GM18951 (cell line): ENCODE results near the gene TMEM143.
A peak's percentile ranks its signal among the peaks of the same experiment; 100 is the strongest.
"Not testable (repeated sequence)": the region's sequence is repeated elsewhere in the genome, so short reads cannot be mapped to it uniquely, and the experiment has no call there.

Experiments
- POLR2A ChIP-seq: IDR thresholded peaks from 4 replicates; pipeline ENCODE4 v1.6.1; 2011; ENCODE audit warnings: mild to moderate bottlenecking; ENCODE audit not compliant: insufficient read length, insufficient read depth; ENCODE audit errors: extremely low read depth
- in situ Hi-C: fragments of 300-500 bp; cut with MboI; formaldehyde crosslinking; loops from one replicate; pipeline ENCODE4 v1.12.0; 2022; ENCODE audit warnings: low sequenced_read_pairs, mixed read lengths, inconsistent platforms; ENCODE audit not compliant: unreplicated experiment

TMEM143 gene

DNA sequence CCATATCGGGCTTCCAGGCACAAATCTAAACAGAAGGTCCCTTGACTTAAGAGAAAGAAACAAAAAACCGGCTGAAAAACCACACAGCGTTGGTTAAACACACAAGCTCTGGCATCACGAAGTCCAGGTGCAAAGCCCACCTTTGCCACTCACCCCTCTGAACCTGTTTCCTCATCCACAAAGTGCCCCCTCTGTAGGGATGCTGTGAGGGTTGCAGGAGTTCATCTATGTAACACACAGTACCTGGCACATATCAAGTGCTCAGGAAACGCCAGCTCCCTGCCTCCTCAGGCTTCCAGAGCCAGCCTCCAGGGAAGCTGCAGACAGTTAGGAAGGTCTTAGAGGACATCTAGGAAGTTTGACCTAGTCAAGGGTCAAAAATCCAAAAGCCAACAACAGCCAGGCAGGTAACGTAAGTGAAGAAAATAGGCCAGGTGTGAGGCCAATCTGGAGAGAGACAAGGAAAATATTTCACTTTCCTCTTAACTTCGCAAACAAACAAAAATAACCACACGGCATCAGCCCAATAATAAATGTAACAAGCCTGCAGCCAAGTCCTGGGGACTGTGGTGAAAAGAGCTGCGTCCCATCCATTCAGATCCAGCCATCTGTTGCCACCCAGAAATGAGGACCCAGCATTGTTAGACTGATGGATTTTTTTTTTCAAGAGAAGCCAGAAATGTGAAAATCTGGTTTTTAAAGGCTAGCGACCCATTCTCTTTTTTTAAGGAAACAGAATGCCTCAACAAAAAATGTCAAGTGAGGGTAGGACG, 17.6 kb upstream of the TMEM143 start:
- TF ChIP-seq POLR2A, result no peak
- in situ Hi-C loops, result no loop called here

DNA sequence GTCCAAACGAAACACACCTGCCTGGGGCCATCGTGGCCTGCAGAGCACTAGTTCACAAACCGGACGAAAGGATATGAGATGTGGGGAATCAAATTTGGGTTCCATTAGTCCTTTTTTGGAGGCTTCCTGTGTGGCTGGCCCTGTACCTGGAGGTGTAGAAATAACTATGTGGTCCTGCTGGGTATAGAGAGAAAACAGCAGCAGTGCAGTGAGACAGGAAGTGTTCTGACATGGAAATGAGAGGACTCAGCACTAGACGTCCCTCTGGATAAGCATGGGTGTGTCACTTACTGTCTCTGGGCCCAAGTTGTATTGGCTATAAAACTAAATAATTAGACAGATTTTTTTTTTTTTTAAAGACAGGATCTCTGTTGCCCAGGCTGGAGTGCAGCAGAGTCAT, 15.3 kb upstream of the TMEM143 start:
- in situ Hi-C loops, result no loop called here
- no peak for TF ChIP-seq POLR2A

DNA sequence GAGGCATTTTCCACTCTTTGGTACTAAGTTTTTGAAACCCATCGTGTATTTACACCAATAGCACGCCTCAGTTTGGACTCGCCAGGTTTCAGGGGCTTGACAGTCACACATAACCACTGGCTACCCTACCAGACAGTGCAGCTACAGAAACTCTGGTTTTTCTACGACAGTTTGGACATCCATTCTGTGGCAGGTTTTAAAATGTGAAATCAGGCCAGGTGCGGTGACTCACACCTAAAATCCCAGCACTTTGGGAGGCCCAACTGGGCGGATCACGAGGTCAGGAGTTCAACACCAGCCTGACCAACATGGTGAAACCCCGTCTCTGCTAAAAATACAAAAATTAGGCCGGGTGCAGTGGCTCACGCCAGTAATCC, 14.4 kb upstream of the TMEM143 start:
- in situ Hi-C loops, result no loop called here
- TF ChIP-seq POLR2A, result no peak

DNA sequence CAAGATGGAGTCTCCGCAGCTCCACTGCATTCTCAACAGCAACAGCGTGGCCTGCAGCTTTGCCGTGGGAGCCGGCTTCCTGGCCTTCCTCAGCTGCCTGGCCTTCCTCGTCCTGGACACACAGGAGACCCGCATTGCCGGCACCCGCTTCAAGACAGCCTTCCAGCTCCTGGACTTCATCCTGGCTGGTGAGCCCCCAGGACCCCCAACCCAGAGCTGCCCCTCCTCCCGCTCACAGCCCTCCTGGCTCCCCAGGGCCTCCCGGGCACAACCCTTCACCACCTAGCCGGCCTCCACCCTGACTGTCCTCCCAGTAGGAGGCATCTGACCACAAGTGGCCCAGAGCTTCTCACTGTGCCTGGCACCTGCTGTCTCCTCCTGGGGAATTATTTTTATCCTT, 9.8 kb upstream of the TMEM143 start:
- TF ChIP-seq POLR2A, result no peak
- in situ Hi-C loops, result no loop called here

DNA sequence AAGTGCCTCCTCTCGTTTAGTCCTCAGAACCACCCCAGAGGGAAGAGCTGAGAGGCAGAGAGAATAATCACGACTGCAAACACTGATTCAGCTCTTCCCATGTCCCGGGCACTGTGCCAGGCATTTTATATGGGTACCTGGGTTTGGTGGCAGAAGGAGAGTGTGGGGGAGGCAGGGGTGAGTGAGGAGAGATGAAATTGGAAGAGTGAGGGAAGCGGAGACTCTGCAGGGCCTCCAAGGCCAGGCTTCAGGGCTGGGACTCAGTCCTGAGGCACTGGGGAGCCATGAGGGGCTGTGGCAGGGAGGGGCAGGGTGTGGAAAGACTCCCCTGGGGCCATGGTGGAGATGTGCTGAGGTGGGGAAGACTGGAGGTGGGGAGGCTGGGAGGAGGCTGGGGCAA, 9.2 kb upstream of the TMEM143 start:
- in situ Hi-C loops, result no loop called here

DNA sequence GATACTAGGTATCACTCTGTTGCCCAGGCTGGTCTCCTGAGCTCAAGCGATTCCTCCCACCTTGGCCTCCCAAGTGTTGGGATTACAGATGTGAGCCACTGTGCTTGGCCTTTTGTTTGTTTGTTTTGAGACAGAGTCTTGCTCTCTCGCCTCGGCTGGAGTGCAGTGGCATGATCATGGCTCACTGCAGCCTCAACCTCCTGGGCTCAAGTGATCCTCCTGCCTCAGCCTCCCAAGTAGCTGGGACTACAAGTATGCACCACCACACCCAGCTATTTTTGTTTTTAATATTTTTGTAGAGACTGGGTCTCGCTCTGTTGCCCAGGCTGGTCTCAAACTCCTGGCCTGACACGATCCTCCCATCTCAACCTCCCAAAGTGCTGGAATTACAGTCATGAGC, 8.0 kb upstream of the TMEM143 start:
- in situ Hi-C loops, result not testable (repeated sequence)

More for the DNA sequence above, 9.2 kb upstream of the TMEM143 start:
- no peak for TF ChIP-seq POLR2A

DNA sequence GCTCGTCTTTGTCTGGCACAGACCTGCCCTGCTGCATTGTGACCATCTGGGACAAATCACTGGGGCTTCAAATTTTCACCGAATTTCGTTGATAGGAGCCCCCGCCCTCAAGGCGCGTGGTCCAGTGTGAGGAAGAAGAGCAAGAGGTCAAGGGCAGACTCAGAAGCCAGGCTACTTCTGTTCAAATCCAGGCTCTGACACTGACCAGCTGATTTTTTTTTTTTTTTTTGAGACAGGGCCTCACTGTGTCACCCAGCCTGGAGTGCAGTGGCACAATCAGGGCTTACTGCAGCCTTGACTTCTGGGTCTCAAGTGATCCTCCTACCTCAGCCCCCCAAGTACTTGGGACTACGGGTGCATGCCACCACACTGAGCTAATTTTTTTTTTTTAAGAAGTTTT, 7.6 kb upstream of the TMEM143 start:
- in situ Hi-C loops, result no loop called here
- no peak for TF ChIP-seq POLR2A

DNA sequence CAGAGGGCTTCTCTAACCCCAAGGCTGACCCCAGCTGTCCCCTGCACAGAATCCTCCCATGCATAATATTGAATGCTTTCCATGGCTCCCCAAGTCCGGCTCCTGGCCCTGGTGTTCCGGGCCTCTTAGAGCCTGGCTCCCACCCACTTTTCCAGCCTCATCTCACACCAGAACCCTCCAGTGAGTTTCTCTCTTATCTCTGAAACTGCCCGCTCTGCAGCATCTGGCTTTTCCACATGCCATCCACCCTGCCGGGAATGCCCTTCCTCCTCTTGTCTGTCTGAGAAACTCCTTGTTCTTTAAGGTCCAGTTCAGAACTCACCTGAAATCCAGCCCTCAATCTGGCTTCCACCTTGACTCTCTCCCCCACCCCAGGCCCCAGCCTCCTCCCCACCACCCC, 7.2 kb upstream of the TMEM143 start:
- TF ChIP-seq POLR2A, result no peak
- in situ Hi-C loops, result no loop called here

DNA sequence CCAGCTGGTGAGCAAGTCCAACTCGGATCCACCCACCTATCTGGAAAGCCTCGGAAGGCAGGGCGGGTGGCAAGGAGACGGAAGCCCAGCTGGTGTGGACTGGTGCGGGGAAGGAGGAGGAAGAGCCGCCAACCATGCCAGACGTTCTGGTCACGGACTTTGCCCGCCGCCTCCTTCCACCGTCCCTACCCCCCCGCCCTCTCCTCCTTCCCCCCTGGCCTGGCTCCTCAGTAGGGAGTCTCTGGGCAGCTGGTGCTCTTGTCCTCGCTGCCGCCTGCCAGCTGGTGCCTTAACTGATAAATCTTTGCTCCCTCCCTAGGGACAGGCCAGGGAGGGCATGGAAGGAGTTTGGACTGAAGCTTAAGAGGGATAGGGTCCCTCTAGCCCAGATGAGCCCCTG, 5.2 kb upstream of the TMEM143 start:
- in situ Hi-C loops, result no loop called here
- TF ChIP-seq POLR2A, result no peak

DNA sequence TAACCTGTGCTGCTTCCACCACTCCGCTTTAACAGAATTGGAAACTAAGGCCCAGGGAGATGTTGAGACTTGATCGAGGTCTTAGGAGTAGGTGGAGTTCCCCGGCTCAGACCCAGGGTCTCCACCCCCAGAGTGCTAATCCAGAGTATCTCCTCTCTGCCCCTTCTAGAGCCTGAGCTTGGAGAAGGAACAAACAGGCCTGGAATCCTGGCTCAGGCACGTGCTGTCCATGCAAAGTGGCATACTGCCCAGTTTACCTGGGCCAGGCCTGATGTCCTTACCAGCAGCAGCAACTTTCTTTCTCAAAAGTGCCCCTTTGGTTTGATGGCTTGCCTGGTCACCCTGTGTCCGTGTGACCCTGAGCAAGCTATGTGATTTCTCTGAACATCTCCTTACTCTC, 4.1 kb upstream of the TMEM143 start:
- in situ Hi-C loops, result no loop called here
- no peak for TF ChIP-seq POLR2A

DNA sequence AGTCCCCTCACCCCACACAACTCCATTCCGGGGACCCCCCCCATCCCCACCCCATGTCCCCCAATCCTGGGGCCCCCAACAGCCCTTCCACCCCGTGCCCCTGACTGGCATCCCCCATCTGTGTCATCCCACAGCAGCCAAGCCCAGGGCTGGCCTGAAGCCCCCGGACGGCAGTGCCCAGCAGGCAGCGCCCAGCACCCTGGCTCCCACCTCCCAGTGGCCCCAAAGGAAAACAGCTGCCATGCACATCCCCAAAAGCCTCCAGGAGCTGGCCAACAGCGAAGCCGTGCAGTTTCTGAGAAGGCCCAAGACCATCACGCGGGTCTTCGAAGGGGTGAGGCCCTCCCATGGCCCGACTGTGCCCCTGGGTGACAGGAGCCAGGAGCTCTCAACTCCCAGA, 1.9 kb upstream of the TMEM143 start:
- TF ChIP-seq POLR2A, result no peak
- in situ Hi-C loops, result no loop called here

DNA sequence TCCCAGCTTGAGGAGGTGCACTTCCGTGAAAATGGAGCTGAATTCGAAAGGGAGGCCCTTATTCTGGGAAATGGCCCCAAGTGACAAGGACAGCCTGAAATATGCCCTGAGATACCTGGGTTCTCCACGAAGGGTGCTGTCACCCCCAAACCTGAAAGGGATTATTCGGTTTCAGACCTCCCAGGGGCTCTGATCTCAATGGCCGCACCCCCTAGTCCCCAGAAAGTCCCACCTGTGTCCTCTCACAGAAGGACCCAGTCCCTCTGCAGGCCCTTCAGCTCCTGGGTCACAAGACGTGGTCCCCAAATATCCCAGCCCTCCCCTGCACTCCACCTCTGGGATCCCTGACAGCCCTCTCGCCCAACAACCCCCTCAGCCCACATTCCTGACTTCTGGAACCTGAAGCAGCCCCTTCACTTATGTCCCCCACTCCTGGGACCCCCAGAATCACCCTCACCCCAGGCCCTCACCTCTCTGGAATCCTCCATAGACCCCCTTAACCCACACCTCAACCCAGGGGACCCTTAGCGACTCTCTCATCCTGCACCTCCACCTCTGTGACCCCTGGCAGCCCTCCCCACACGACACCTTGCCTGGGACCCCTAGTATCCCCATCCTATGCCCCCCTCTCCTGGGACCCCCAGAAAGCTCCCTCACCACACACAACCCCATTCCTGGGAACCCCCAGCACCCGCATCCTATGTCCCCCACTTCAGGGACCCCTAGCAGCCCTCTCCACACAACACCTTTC, 1.0 kb upstream of the TMEM143 start:
- no peak for TF ChIP-seq POLR2A
- in situ Hi-C loops, result no loop called here

DNA sequence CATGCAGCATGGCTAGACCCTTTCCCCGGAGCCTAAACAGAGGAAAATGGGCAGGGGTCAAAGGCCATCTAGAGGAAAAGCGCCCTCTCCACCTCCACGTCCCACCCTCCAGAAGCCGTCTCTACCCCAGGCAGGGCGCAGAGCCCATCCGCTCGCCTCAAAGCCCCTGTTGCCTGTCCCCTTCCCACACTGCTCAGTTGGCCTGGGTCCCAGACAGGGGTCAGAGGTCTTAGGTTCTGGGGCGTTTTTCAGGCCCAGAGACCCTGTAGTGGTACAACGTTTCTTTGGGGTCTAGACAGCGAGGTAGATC, 285 bp downstream of the TMEM143 start:
- TF ChIP-seq POLR2A, result no peak
- in situ Hi-C loops, result no loop called here

DNA sequence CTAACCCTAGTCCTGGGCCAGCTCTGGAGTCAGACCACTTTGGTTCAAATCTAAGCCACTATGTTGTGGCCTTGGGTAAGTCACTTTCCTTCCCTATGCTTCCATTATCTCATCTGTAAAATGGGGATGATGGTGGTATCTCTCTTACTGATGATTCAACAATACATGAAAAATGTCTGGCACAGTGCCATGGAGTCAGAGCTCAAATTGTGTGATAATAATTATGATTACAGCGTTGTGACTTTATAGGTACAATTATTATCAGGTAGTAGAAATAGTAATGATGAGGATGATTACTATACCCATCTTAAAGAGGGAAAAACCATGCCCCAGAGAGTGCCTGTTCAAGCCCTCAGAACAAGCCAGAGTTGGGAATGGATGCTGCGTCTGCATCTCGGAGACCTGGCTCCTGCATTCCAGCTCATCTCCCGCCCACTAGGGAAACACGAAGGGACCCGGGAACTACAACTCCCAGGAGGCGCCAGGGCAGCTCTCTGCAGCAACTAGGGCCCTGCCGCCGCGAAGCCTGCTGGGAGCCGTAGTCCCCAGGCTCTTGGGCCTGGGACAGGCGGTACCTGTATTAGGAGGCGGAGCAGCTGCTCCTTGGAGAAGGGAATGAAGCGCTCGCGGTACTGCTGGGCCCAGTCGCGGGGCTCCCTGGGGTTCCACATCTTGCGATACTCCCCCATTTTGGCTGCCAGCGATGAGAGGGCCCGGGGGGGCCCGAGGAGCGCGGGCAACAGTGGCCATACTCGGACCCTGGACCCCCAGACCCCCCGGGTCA, 832 bp downstream of the TMEM143 start:
- in situ Hi-C loops, result no loop called here
- peak; percentile 32 for TF ChIP-seq POLR2A

DNA sequence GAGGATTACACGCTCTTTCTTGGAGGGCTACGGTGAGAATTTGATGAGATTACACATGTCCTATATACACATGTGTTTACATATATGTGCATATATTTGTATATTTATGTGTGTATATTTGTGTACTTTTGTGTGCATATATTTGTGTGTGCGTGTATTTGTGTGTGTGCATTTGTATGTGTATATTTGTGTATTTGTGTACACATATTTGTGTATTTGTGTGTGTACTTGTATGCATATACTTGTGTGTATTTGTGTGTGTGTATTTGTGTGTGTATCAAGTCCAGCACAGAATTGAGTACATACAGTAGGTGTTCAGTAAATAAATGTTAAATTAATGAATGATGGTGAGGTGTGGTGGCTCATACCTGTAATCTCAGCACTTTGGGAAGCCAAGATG, 1.8 kb downstream of the TMEM143 start:
- in situ Hi-C loops, result no loop called here
- TF ChIP-seq POLR2A, result no peak
